ENCODE measurements around the gene SLC29A3.

The SLC29A3 gene

DNA sequence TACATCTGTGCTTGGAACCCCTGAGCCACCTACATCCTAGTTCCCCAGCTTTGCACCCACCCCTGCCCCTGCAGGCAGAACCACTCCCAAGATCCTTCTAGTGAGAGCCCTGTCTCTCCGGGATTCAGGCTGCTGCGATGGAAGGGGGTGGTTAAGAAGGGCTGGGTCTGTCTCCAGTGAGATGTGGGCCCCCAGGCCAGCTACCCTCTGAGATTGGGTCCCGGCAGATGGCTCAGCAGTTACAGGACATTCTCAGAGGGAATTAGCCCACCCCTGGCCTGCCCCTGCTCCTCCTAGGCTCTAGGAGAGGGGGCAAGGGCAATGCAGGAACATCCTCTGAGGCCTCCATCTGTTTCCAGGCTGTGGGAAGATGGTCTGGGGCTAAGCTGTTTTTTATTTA, 27.7 kb downstream of the SLC29A3 start:
- in situ Hi-C loops (cut with MboI; ENCODE audit: low pct_unique_long_range_greater_than_20kb, low sequenced_read_pairs, unreplicated experiment): no loop called here
- DNase-seq (ENCODE audit: low spot score): no peak
- no peak for TF ChIP-seq CTCF (IDR thresholded peaks at IDR 0.05; ENCODE audit: extremely low read depth, insufficient read depth, missing control alignments)

GRCh38 chr10:71347587-71348395, 28.7 kb downstream of the SLC29A3 start:
- DNase-seq (ENCODE audit: low spot score): no peak
- in situ Hi-C loops (cut with MboI; ENCODE audit: low pct_unique_long_range_greater_than_20kb, low sequenced_read_pairs, unreplicated experiment): no loop called here

GRCh38 chr10:71348850-71349249, 29.8 kb downstream of the SLC29A3 start:
- in situ Hi-C loops (cut with MboI; ENCODE audit: low pct_unique_long_range_greater_than_20kb, low sequenced_read_pairs, unreplicated experiment): no loop called here
- TF ChIP-seq CTCF (IDR thresholded peaks at IDR 0.05; ENCODE audit: extremely low read depth, insufficient read depth, missing control alignments): no peak
- no peak for DNase-seq (ENCODE audit: low spot score)

More at GRCh38 chr10:71347587-71348395, 28.7 kb downstream of the SLC29A3 start:
- TF ChIP-seq CTCF (IDR thresholded peaks at IDR 0.05; ENCODE audit: extremely low read depth, insufficient read depth, missing control alignments): no peak

DNA sequence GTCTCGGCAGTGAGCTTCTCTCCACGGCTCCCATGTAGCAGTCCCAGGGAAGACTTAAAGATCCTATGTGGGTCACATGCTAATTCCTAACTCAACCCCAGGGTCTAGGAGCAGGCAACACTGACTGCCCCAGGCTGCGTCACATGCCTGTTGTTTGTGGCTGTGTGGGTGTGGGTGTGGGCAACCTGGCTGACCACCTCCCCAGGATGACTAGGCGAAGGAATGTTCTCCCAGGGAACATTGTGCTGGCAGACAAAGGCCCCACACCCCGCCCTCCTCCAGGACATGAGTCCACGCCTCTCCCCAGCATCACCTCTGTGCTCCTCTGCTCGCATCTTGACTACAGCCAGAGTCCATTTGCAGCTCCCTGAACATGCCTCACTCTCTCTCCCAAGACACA, 30.3 kb downstream of the SLC29A3 start:
- DNase-seq (ENCODE audit: low spot score): no peak
- no peak for TF ChIP-seq CTCF (IDR thresholded peaks at IDR 0.05; ENCODE audit: extremely low read depth, insufficient read depth, missing control alignments)
- in situ Hi-C loops (cut with MboI; ENCODE audit: low pct_unique_long_range_greater_than_20kb, low sequenced_read_pairs, unreplicated experiment): no loop called here

DNA sequence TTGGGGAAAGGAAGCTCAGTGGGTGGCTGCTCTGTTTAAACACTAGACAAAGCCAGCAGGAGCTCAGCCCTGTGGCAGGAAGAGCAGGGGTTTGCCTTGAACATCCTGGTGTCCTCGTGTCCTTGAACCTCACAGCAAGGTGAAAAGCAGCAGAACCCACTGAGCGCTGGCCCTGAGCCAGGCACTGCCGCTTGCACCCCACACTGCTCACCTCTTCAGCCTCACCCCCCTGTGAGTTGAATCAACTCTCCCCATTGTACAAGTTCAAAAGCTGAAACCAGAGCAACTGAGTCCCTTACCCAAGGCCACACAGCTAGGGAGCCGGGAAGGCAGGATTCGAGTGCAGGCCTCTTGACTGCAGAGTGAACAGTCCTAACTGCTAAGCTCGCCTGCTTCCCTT, 32.0 kb downstream of the SLC29A3 start:
- no peak for TF ChIP-seq CTCF (IDR thresholded peaks at IDR 0.05; ENCODE audit: extremely low read depth, insufficient read depth, missing control alignments)
- DNase-seq (ENCODE audit: low spot score): no peak
- in situ Hi-C loops (cut with MboI; ENCODE audit: low pct_unique_long_range_greater_than_20kb, low sequenced_read_pairs, unreplicated experiment): no loop called here

- in situ Hi-C loops (cut with MboI; ENCODE audit: low pct_unique_long_range_greater_than_20kb, low sequenced_read_pairs, unreplicated experiment): no loop called here
- no peak for TF ChIP-seq CTCF (IDR thresholded peaks at IDR 0.05; ENCODE audit: extremely low read depth, insufficient read depth, missing control alignments)
- no peak for DNase-seq (ENCODE audit: low spot score)
These were observed 32.7 kb downstream of the SLC29A3 start for GRCh38 chr10:71351628-71352319.

All from GM13977 (cell line).